Superior temporal gyrus (tissue), 1 donor: Measurements from ENCODE around the gene UAP1.
"Not testable (repeated sequence)": the region's sequence is repeated elsewhere in the genome, so short reads cannot be mapped to it uniquely, and the experiment has no call there.

ENCODE experiments used
- DNase-seq: peaks from one replicate; pipeline ENCODE4 v3.0.0-alpha.2; 2016; ENCODE audit errors: extremely low spot score

UAP1 gene

GRCh38 chr1:162565460-162565859 lies 3.9 kb downstream of the UAP1 start:
- DNase-seq = no peak

- no peak for DNase-seq
Measured at GRCh38 chr1:162566870-162567269, 5.3 kb downstream of the UAP1 start.

- DNase-seq = no peak
Measured at GRCh38 chr1:162568802-162569201, 7.3 kb downstream of the UAP1 start.

- DNase-seq = no peak
Measured at GRCh38 chr1:162570718-162571117, 9.2 kb downstream of the UAP1 start.

DNA sequence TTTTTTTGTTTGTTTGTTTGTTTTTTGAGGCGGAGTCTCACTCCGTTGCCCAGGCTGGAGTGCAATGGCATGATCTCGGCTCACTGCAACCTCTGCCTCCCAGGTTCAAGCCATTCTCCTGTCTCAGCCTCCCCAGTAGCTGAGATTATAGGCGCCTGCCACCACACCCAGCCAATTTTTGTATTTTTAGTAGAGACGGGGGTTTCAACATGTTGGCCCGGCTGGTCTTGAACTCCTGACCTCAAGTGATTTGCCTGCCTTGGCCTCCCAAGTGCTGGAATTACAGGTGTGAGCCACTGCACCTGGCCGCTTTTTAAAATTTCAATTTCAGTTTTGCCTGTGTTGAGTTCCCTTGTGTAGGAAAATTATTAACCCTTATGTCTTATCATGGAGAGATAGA lies 9.6 kb downstream of the UAP1 start:
- DNase-seq = not testable (repeated sequence)

- no peak for DNase-seq
Measured at GRCh38 chr1:162571696-162572095, 10.2 kb downstream of the UAP1 start.

- DNase-seq = no peak
Measured at GRCh38 chr1:162573136-162573535, 11.6 kb downstream of the UAP1 start.

GRCh38 chr1:162578071-162578700 lies 16.7 kb downstream of the UAP1 start:
- no peak for DNase-seq

GRCh38 chr1:162578936-162579335 lies 17.4 kb downstream of the UAP1 start:
- DNase-seq = no peak

DNA sequence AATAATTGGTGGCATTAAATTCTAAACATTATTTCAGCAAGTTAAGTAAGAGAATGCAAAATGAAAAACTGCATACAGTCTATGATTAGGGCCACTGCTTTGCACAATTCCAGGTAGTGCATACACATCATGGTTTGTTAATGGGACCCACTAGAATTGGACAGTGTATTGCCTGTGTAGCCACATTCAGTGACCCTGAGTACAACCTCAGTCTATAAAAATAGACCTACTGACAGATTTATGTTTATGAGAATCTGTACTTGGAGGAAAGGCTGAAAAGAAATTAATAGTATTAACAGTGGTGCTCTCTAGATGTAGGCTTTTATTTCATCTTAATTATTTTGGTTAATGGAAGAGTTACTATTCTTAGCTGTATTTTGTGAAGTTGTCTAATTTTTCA lies 18.8 kb downstream of the UAP1 start:
- no peak for DNase-seq

GRCh38 chr1:162582901-162583300 lies 21.4 kb downstream of the UAP1 start:
- DNase-seq = not testable (repeated sequence)

DNA sequence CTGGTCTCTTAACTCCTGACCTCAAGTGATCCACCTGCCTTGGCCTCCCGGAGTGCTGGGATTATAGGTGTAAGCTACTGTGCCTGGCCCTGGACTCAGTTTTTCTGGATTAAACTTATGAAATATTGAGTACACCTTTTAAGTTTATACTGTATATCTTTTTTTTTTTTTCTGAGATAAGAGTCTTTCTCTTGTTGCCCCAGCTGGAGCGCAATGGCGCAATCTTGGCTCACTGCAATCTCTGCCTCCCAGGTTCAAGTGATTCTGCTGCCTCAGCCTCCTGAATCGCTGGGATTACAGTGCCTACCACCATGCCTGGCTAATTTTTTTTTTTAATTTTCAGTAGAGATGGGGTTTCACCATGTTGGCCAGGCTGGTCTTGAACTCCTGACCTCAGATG lies 23.6 kb downstream of the UAP1 start:
- DNase-seq = not testable (repeated sequence)

GRCh38 chr1:162587347-162587746 lies 25.8 kb downstream of the UAP1 start:
- no peak for DNase-seq

DNA sequence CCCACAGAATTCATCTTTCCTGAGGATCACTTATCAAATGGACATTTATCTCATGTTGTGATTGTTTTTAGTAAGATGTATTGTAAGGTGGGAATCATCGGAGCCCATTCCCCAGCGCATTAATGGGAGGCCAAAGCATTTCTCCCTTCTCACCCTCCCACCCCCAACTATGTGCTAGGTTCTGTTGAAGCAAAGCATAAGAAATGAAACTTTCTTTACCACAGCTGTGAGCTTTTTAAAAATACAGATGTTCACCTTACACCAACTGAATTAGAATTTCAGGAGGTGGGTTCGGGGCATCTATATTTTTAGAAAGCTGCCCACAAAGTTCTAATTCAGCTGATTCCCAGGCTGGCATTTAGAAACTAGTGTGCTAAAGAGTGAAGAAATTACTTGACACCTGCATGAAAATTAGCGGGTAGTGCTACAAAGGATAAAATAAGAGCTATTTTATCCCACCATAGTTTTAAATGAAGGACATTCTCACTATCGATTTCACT lies 26.3 kb downstream of the UAP1 start:
- DNase-seq = no peak

- DNase-seq = no peak
Measured at GRCh38 chr1:162590101-162590500, 28.6 kb downstream of the UAP1 start.

DNA sequence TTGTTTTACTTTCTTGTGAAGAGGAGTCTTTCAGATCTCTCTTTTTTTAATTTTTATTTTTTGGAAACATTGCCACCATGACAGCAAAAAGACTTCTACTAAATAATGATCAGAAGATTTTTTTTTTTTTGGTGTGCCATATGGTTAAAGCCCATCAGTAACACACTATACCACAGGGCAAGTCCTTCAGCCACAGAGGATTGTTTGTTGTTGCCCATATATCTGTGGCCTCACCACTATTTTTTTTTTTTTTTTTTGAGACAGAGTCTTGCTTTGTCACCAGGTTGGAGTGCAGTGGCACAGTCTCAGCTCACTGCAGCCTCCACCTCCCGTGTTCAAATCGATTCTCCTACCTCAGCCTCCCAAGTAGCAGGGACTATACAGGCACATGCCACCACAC lies 29.2 kb downstream of the UAP1 start:
- DNase-seq = no peak

- DNase-seq = no peak
Measured at GRCh38 chr1:162596514-162597170, 35.1 kb downstream of the UAP1 start.

DNA sequence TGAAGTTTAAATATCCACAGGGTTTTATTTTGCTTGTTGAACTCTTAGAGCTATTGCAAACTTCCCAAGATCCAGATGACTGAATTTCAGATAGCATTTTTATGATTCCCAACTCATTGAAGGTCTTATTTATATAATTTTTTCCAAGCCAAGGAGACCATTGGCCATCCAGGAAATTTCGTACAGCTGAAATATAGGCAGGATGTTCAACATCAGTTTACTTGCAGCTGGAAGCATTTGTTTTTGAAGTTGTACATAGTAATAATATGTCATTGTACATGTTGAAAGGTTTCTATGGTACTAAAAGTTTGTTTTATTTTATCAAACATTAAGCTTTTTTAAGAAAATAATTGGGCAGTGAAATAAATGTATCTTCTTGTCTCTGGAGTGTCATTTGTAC lies 37.9 kb downstream of the UAP1 start:
- no peak for DNase-seq

DNA sequence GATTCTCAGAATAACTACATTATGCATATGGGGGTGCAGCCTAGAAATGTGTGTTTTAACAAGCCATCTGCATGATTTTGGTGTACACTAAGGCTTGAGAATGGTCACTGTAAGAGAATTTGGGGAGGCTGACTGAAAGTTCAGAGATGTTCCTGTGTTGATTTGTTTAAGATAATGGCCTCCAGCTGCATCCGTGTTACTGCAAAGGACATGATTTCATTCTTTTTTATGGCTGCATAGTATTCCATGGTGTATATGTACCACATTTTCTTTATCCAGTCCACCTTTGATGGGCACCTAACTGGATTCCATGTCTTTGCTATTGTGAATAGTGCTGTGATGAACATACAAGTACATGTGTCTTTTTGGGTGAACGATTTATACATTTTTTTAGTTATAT lies 41.6 kb downstream of the UAP1 start:
- not testable (repeated sequence) for DNase-seq

- peak; percentile 41 for DNase-seq
Measured at GRCh38 chr1:162605225-162605927, 43.9 kb downstream of the UAP1 start.

- DNase-seq = no peak
Measured at GRCh38 chr1:162609306-162609705, 47.8 kb downstream of the UAP1 start.

- no peak for DNase-seq
Measured at GRCh38 chr1:162612606-162613400, 51.3 kb downstream of the UAP1 start.
